CD4-positive, alpha-beta memory T cell (primary cell): ENCODE results near the gene GDAP1L1. TPM values are rescaled to one million over a fixed set of nuclear protein-coding genes. Genes with fewer than 3 reads are reported as not detected.

ENCODE experiments used
- CTCF ChIA-PET: fragments of 350-600 bp; sonication (Branson Sonifier 250); formaldehyde crosslinking; loops from one replicate; lab custom pipeline; 2021; ENCODE audit warnings: inconsistent platforms; ENCODE audit not compliant: partially characterized antibody; lab: Charles Lee
- POLR2A ChIA-PET: fragments of 350-600 bp; sonication (Branson Sonifier 250); formaldehyde crosslinking; loops from one replicate; lab custom pipeline; 2021; ENCODE audit not compliant: partially characterized antibody; lab: Charles Lee
- DNase-seq, 5 donors: peaks; one replicate each; pipeline versions ENCODE4 v3.0.0 to v3.0.0-alpha.2; 2020 to 2022; ENCODE audit warnings: mixed read lengths in 1 of 5
- H3K27ac ChIP-seq: one replicate; pipeline ENCODE4 v1.7.0; 2013; ENCODE audit warnings: low read depth, low read length
- H3K27me3 ChIP-seq: 2 replicates; pipeline ENCODE4 v1.7.0; 2013; ENCODE audit warnings: mild to moderate bottlenecking, low read length, moderate library complexity; ENCODE audit not compliant: insufficient read depth
- H3K36me3 ChIP-seq: 2 replicates; pipeline ENCODE4 v1.7.0; 2013; ENCODE audit warnings: mild to moderate bottlenecking, low read length, moderate library complexity; ENCODE audit not compliant: insufficient read depth
- H3K4me1 ChIP-seq: 2 replicates; pipeline ENCODE4 v1.7.0; 2013; ENCODE audit warnings: mild to moderate bottlenecking, low read length, moderate library complexity; ENCODE audit not compliant: insufficient read depth
- H3K4me3 ChIP-seq, 2 donors: one replicate each; pipeline ENCODE4 v1.7.0; 2013; ENCODE audit warnings: low read length in 2 of 2, mild to moderate bottlenecking in 1 of 2
- H3K9me3 ChIP-seq, 2 donors: one replicate each; pipeline ENCODE4 v1.7.0; 2013; ENCODE audit warnings: low read length in 2 of 2, control low read depth in 1 of 2; ENCODE audit not compliant: control insufficient read depth in 1 of 2
- H3K27ac Mint-ChIP-seq, 7 donors: one replicate each; pipeline ENCODE4 v1.8.0; 2020 to 2021; ENCODE audit warnings: mixed read lengths in 7 of 7, mild to moderate bottlenecking in 6 of 7, inconsistent platforms in 3 of 7, moderate library complexity in 3 of 7
- H3K27me3 Mint-ChIP-seq, 2 donors: one replicate each; pipeline ENCODE4 v1.8.0; 2020 to 2021; ENCODE audit warnings: mixed read lengths in 2 of 2
- H3K36me3 Mint-ChIP-seq, 2 donors: one replicate each; pipeline ENCODE4 v1.8.0; 2020 to 2021; ENCODE audit warnings: mixed read lengths in 2 of 2, inconsistent platforms in 1 of 2, mild to moderate bottlenecking in 1 of 2
- H3K4me1 Mint-ChIP-seq, 4 donors: one replicate each; pipeline ENCODE4 v1.8.0; 2020 to 2021; ENCODE audit warnings: mixed read lengths in 4 of 4, mild to moderate bottlenecking in 1 of 4
- H3K4me3 Mint-ChIP-seq, 8 donors: one replicate each; pipeline ENCODE4 v1.8.0; 2020 to 2021; ENCODE audit warnings: mixed read lengths in 8 of 8, mild to moderate bottlenecking in 7 of 8, moderate library complexity in 6 of 8, inconsistent platforms in 3 of 8
- H3K9me3 Mint-ChIP-seq, 8 donors: one replicate each; pipeline ENCODE4 v1.8.0; 2020 to 2021; ENCODE audit warnings: mixed read lengths in 8 of 8, mild to moderate bottlenecking in 5 of 8, inconsistent platforms in 3 of 8, moderate library complexity in 1 of 8
- intact Hi-C: fragments of 100-400 bp; cut with micrococcal nuclease; formaldehyde crosslinking; loops from one replicate; pipeline ENCODE4 v1.15.1; 2023
- polyA plus RNA-seq, 2 donors: library from polyadenylated mRNA; unstranded; fragments of 300-500 nt; fragmentation: Illumina TruSeq; gene quantifications; one replicate each; pipeline ENCODE4 v1.2.3, GENCODE V29; 2021
- total RNA-seq, 2 experiments: library from RNA; stranded (reverse); gene quantifications; one replicate each; pipeline ENCODE4 v1.2.3, GENCODE V29; 2021

GDAP1L1 gene
- total and polyA plus RNA-seq, 4 experiments from 2014 or later: 0.11 TPM; not detected in 3

DNA sequence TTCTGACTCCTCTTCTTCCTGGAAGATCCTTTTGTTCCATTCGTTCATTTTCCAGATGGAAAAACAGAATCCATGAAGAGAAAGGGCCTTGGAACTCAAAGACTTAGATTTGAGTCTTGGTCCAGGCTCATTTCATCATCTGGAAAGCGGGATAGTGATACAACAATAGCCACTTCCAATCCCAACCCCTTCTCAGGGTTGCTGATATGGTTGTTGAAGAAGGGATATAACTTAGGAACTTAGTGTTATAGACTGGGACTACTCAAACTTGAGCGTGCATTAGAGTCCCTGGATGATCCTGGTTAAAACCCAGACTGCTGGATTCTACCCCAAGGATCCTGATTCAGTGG, 1.3 kb downstream of the GDAP1L1 start:
- H3K27me3 Mint-ChIP-seq: peaks cover 16% of the 10 kb centered on the region in 2 donors
- Histone ChIP-seq H3K4me3 (no peak overlapping the region), H3K27ac (no peak overlapping the region), H3K27me3 (no peaks in the 10 kb centered on the region), H3K9me3 (no peaks in the 10 kb centered on the region), H3K4me1 (no peaks in the 10 kb centered on the region), H3K36me3 (no peaks in the 10 kb centered on the region)
- H3K9me3 Mint-ChIP-seq: no peaks in the 10 kb centered on the region
- H3K4me3 Mint-ChIP-seq: no peak overlapping the region
- DNase-seq: no peak
- no peak overlapping the region for H3K27ac Mint-ChIP-seq
- CTCF ChIA-PET: no interaction called here
- H3K36me3 Mint-ChIP-seq: peaks cover 0 to 6% of the 10 kb centered on the region in 2 donors
- intact Hi-C loops: no loop called here
- POLR2A ChIA-PET: no interaction called here
- peaks cover 2 to 10% (median 6%) of the 10 kb centered on the region in 4 donors for H3K4me1 Mint-ChIP-seq

- no peak for DNase-seq
- no peak overlapping the region for H3K27ac Mint-ChIP-seq
- H3K27me3 Mint-ChIP-seq: peaks cover 13 to 16% of the 10 kb centered on the region in 2 donors
- ChIA-PET CTCF (no interaction called here), POLR2A (no interaction called here)
- Histone ChIP-seq H3K4me1 (no peaks in the 10 kb centered on the region), H3K27ac (no peak overlapping the region), H3K9me3 (no peaks in the 10 kb centered on the region), H3K4me3 (no peak overlapping the region), H3K27me3 (no peaks in the 10 kb centered on the region), H3K36me3 (no peaks in the 10 kb centered on the region)
- intact Hi-C loops: no loop called here
- H3K9me3 Mint-ChIP-seq: no peaks in the 10 kb centered on the region
- H3K4me3 Mint-ChIP-seq: no peak overlapping the region
- H3K4me1 Mint-ChIP-seq: peaks cover 2 to 8% (median 6%) of the 10 kb centered on the region in 4 donors
- H3K36me3 Mint-ChIP-seq: peaks cover 0 to 6% of the 10 kb centered on the region in 2 donors
Observed at GRCh38 chr20:44251284-44251683, 4.2 kb downstream of the GDAP1L1 start.

DNA sequence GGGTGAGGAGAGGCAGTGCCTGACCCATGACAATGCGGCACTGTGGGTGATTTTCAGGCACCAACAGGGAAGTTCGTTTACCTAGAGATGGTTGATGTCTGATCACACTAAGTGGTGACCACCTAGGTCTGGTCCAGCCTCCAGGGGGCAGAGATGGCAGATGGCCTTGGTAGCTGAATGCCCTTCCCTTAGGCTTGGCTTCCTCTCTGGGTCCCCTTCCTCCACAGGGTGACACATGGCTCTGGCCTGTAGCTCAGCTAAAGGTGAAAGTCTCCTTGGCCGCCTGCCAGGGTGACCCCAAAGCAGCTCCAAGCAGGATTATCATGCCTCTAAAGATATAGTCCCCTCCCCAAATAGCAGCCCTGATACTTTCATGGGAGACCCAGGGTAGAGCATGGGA, 6.4 kb downstream of the GDAP1L1 start:
- ChIA-PET POLR2A (interaction anchor here (1.1 kb wide), 1 partner anchor 35 kb away, joined by 3 read pairs; no protein-coding TSS in a partner anchor), CTCF (interaction anchor here (2.5 kb wide), 1 partner anchor 36 kb away, joined by 8 read pairs; no protein-coding TSS in a partner anchor)
- no peaks in the 10 kb centered on the region for H3K4me1 ChIP-seq
- H3K27ac ChIP-seq: no peak overlapping the region
- Mint-ChIP-seq H3K36me3 (peaks cover 0 to 6% of the 10 kb centered on the region in 2 donors), H3K27me3 (peaks cover 5 to 6% of the 10 kb centered on the region in 2 donors), H3K4me1 (peaks cover 0 to 2% (median 0%) of the 10 kb centered on the region in 4 donors), H3K9me3 (no peaks in the 10 kb centered on the region), H3K4me3 (no peak overlapping the region), H3K27ac (no peak overlapping the region)
- no peaks in the 10 kb centered on the region for H3K36me3 ChIP-seq
- no peaks in the 10 kb centered on the region for H3K27me3 ChIP-seq
- DNase-seq: no peak
- intact Hi-C loops: no loop called here
- no peak overlapping the region for H3K4me3 ChIP-seq
- H3K9me3 ChIP-seq: no peaks in the 10 kb centered on the region

DNA sequence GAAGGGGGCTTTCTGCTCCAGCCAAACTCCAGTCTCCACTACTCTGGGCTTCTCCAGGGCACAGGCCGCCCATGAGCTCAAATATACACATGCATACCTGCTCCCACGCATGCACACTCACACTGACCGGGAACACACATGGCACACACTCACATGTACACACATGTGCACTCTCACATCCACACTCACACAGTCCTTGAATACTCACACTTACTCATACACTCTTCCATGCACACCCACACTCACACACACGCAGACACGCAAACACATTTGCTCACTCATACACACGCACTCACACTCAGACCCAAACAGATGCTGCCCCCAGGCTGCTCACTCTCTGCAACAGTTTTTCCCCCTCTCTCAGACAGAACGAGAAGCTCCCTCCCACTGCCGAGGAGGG, 7.0 kb downstream of the GDAP1L1 start:
- H3K9me3 Mint-ChIP-seq: no peaks in the 10 kb centered on the region
- H3K4me1 Mint-ChIP-seq: peaks cover 0 to 2% (median 0%) of the 10 kb centered on the region in 4 donors
- peaks cover 0 to 6% of the 10 kb centered on the region in 2 donors for H3K36me3 Mint-ChIP-seq
- intact Hi-C loops: no loop called here
- H3K27me3 ChIP-seq: no peaks in the 10 kb centered on the region
- no peak for DNase-seq
- H3K4me3 Mint-ChIP-seq: no peak overlapping the region
- H3K27me3 Mint-ChIP-seq: peaks cover 3 to 6% of the 10 kb centered on the region in 2 donors
- POLR2A ChIA-PET: interaction anchor here (1.1 kb wide), 1 partner anchor 36 kb away, joined by 3 read pairs; no protein-coding TSS in a partner anchor
- no peaks in the 10 kb centered on the region for H3K4me1 ChIP-seq
- H3K4me3 ChIP-seq: no peak overlapping the region
- H3K9me3 ChIP-seq: no peaks in the 10 kb centered on the region
- no peak overlapping the region for H3K27ac Mint-ChIP-seq
- CTCF ChIA-PET: interaction anchor here (2.5 kb wide), 1 partner anchor 36 kb away, joined by 8 read pairs; no protein-coding TSS in a partner anchor
- no peak overlapping the region for H3K27ac ChIP-seq
- H3K36me3 ChIP-seq: no peaks in the 10 kb centered on the region

DNA sequence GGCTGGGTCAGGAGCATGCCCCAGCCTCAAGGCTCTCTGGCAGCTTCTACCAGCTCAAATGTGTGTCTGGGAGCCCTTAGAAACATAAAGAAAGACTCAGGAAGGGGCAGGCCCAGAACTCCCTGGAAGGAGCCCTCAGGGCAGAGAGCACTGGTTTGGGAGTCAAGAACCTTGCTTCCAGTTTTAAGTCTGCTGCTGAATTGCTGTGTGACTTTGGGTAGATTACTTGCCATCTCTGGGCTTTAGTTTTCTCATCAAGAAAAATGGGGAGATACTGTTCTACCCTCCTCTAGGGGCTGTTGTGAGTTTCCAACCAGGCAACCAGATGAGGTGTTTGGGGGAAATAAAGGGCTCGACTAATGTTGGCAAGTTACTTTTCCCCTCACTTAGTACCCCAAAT, 8.8 kb downstream of the GDAP1L1 start:
- Mint-ChIP-seq H3K27me3 (peaks cover 2% of the 10 kb centered on the region in 2 donors), H3K4me1 (no peaks in the 10 kb centered on the region), H3K9me3 (no peaks in the 10 kb centered on the region), H3K27ac (no peak overlapping the region), H3K36me3 (peaks cover 0 to 6% of the 10 kb centered on the region in 2 donors), H3K4me3 (no peak overlapping the region)
- H3K9me3 ChIP-seq: no peaks in the 10 kb centered on the region
- CTCF ChIA-PET: interaction anchor here (0.6 to 0.9 kb wide), 2 partner anchors 23 to 38 kb away, joined by 3 read pairs; no protein-coding TSS in a partner anchor
- no peak overlapping the region for H3K4me3 ChIP-seq
- no peaks in the 10 kb centered on the region for H3K4me1 ChIP-seq
- H3K27me3 ChIP-seq: no peaks in the 10 kb centered on the region
- H3K27ac ChIP-seq: no peak overlapping the region
- intact Hi-C loops: no loop called here
- DNase-seq: no peak
- POLR2A ChIA-PET: no interaction called here
- H3K36me3 ChIP-seq: no peaks in the 10 kb centered on the region

- CTCF ChIA-PET: no interaction called here
- H3K27me3 Mint-ChIP-seq: peaks cover 0 to 2% of the 10 kb centered on the region in 2 donors
- no peaks in the 10 kb centered on the region for H3K9me3 ChIP-seq
- H3K27me3 ChIP-seq: no peaks in the 10 kb centered on the region
- H3K36me3 Mint-ChIP-seq: peaks cover 0 to 6% of the 10 kb centered on the region in 2 donors
- no peaks in the 10 kb centered on the region for H3K4me1 Mint-ChIP-seq
- no peak overlapping the region for H3K27ac ChIP-seq
- H3K36me3 ChIP-seq: no peaks in the 10 kb centered on the region
- H3K27ac Mint-ChIP-seq: peak overlapping the region in 1 of 7 donors; percentile 13
- POLR2A ChIA-PET: no interaction called here
- no peak overlapping the region for H3K4me3 Mint-ChIP-seq
- DNase-seq: no peak
- H3K4me3 ChIP-seq: no peak overlapping the region
- H3K9me3 Mint-ChIP-seq: no peaks in the 10 kb centered on the region
- intact Hi-C loops: no loop called here
- H3K4me1 ChIP-seq: no peaks in the 10 kb centered on the region
Observed at GRCh38 chr20:44256961-44257360, 9.9 kb downstream of the GDAP1L1 start.

GRCh38 chr20:44258226-44258890, 11.2 kb downstream of the GDAP1L1 start:
- intact Hi-C loops: no loop called here

More at GRCh38 chr20:44258226-44258890, 11.2 kb downstream of the GDAP1L1 start:
- H3K27me3 Mint-ChIP-seq: no peaks in the 10 kb centered on the region
- no peak overlapping the region for H3K4me3 Mint-ChIP-seq
- CTCF ChIA-PET: no interaction called here
- H3K4me1 Mint-ChIP-seq: no peaks in the 10 kb centered on the region
- Histone ChIP-seq H3K27ac (no peak overlapping the region), H3K4me3 (no peak overlapping the region), H3K9me3 (no peaks in the 10 kb centered on the region), H3K4me1 (no peaks in the 10 kb centered on the region), H3K27me3 (no peaks in the 10 kb centered on the region), H3K36me3 (no peaks in the 10 kb centered on the region)
- no peaks in the 10 kb centered on the region for H3K36me3 Mint-ChIP-seq
- no peak overlapping the region for H3K27ac Mint-ChIP-seq
- POLR2A ChIA-PET: no interaction called here
- no peaks in the 10 kb centered on the region for H3K9me3 Mint-ChIP-seq
- no peak for DNase-seq
